Measurements from ENCODE around the gene FAM53B.

Gene FAM53B

DNA sequence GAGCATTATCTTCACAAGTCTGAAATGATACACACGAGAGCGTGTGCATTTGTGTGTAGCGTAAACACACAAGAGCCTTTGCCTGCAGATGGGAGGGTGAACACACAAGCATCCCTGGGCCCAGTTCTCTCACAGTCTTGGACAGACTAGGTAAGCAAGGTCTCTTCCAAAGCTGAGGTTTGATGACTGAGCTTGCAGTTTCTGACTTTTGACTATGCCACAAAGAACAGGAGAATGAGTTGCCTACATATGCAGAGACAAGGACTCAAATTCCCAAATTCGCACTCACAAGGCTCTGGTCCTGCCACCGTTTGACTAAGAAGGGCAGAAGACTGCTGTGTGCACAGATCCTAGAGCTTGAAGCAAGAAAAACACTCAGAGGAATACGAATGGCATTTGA, 55.8 kb downstream of the FAM53B start:
- no peak overlapping the region for H3K27ac ChIP-seq (ENCODE audit: low read length)
- H3K27me3 ChIP-seq (ENCODE audit: insufficient read depth, low read length), result no peaks in the 10 kb centered on the region
- H3K36me3 ChIP-seq (ENCODE audit: insufficient read depth, low read depth, low read length), result no peaks in the 10 kb centered on the region
- peaks cover 7% of the 10 kb centered on the region; the same call in 1 of the 2 replicates for H3K4me1 ChIP-seq (ENCODE audit: insufficient read depth, low read length)
- H3K9me3 ChIP-seq (ENCODE audit: insufficient read depth, low read depth, low read length), result no peaks in the 10 kb centered on the region
- no peak overlapping the region for H3K4me3 ChIP-seq (ENCODE audit: low read length)
- no peak overlapping the region for H3K9ac ChIP-seq (ENCODE audit: low read depth, low read length)

DNA sequence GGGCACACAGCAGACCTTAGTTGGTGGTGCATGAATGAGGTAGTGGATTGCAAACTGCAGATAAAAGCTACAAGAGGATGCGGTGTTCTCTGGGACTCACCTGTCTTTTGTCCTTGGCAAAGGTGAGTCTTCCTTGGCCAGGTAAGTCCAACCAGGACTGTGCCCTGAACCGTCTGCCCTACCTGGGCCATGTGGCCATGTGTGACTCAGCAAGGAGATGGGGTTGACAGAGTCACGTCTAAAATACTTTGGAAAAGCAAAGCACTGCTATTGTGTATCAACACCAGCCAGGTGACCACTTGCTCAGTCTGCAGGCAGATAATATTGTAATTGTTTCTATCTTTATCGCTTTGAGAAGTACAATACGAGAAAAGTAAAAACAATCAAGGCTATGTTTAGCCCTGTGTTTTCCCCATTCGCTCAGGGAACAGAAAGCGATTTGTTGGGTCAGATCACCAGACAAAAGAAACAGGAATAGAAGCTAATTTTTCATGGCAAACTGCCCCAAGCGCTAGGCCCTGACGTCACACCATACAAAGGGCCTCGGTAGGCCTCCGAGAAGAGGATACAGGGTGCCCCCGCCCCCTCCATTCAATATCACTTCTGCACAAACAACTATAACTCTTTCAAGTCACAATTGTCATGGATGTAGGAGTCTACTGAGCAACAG, 57.3 kb downstream of the FAM53B start:
- no peak overlapping the region for H3K4me3 ChIP-seq (ENCODE audit: low read length)
- H3K9ac ChIP-seq (ENCODE audit: low read depth, low read length), result no peak overlapping the region
- peaks cover 7% of the 10 kb centered on the region; the same call in 1 of the 2 replicates for H3K4me1 ChIP-seq (ENCODE audit: insufficient read depth, low read length)
- H3K9me3 ChIP-seq (ENCODE audit: insufficient read depth, low read depth, low read length), result no peaks in the 10 kb centered on the region
- H3K27ac ChIP-seq (ENCODE audit: low read length), result no peak overlapping the region
- peaks cover 4% of the 10 kb centered on the region; the same call in 1 of the 2 replicates for H3K36me3 ChIP-seq (ENCODE audit: insufficient read depth, low read depth, low read length)
- no peaks in the 10 kb centered on the region for H3K27me3 ChIP-seq (ENCODE audit: insufficient read depth, low read length)

DNA sequence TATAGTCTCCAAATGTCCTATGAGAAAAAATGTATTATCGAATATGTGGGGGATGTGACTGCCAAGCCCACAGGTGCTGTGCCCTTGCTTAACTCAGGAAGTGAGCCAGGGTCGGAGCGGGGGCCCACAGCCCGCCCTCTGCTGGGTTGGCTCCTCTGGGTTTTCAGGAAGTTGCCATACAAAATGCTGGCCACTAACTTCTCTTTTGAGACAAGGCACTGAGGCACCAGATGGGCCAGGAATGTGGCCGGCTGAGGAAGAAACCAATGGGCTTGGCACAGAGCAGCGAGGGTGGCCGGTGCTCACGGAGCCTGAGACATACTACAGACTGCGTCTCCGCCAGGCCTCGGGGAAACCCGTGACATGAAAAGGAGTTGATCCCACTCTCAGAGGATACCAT, 58.9 kb downstream of the FAM53B start:
- peaks cover 7% of the 10 kb centered on the region; the same call in 1 of the 2 replicates for H3K4me1 ChIP-seq (ENCODE audit: insufficient read depth, low read length)

DNA sequence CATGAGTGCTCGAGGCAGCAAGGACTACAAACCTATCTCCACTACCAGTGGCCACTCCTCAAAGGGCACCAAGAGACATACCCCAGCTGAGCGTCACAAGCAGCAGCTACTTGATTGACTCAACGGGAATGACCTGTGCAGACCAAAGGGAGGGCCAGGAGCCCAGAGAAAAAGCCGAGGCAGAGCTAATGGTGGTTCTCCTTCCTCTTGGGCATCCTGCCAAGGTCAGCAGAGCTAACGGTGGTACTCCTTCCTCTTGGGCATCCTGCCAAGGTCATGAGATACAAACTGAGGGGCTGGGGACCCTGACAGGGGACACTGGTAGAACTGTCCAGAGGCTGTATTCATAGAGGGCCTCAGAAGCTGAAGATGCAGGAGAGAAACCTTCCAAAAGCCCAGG, 60.4 kb downstream of the FAM53B start:
- H3K27ac ChIP-seq (ENCODE audit: low read length), result no peak overlapping the region
- no peak overlapping the region for H3K9ac ChIP-seq (ENCODE audit: low read depth, low read length)
- H3K4me3 ChIP-seq (ENCODE audit: low read length), result no peak overlapping the region
- H3K36me3 ChIP-seq (ENCODE audit: insufficient read depth, low read depth, low read length), result peaks cover 24% of the 10 kb centered on the region
- no peaks in the 10 kb centered on the region for H3K9me3 ChIP-seq (ENCODE audit: insufficient read depth, low read depth, low read length)
- H3K4me1 ChIP-seq (ENCODE audit: insufficient read depth, low read length), result peaks cover 7% of the 10 kb centered on the region; the same call in 1 of the 2 replicates
- H3K27me3 ChIP-seq (ENCODE audit: insufficient read depth, low read length), result no peaks in the 10 kb centered on the region

More for the DNA sequence above, 58.9 kb downstream of the FAM53B start:
- peaks cover 20% of the 10 kb centered on the region for H3K36me3 ChIP-seq (ENCODE audit: insufficient read depth, low read depth, low read length)
- H3K9ac ChIP-seq (ENCODE audit: low read depth, low read length), result no peak overlapping the region
- H3K27ac ChIP-seq (ENCODE audit: low read length), result no peak overlapping the region
- H3K9me3 ChIP-seq (ENCODE audit: insufficient read depth, low read depth, low read length), result no peaks in the 10 kb centered on the region
- no peaks in the 10 kb centered on the region for H3K27me3 ChIP-seq (ENCODE audit: insufficient read depth, low read length)
- no peak overlapping the region for H3K4me3 ChIP-seq (ENCODE audit: low read length)

DNA sequence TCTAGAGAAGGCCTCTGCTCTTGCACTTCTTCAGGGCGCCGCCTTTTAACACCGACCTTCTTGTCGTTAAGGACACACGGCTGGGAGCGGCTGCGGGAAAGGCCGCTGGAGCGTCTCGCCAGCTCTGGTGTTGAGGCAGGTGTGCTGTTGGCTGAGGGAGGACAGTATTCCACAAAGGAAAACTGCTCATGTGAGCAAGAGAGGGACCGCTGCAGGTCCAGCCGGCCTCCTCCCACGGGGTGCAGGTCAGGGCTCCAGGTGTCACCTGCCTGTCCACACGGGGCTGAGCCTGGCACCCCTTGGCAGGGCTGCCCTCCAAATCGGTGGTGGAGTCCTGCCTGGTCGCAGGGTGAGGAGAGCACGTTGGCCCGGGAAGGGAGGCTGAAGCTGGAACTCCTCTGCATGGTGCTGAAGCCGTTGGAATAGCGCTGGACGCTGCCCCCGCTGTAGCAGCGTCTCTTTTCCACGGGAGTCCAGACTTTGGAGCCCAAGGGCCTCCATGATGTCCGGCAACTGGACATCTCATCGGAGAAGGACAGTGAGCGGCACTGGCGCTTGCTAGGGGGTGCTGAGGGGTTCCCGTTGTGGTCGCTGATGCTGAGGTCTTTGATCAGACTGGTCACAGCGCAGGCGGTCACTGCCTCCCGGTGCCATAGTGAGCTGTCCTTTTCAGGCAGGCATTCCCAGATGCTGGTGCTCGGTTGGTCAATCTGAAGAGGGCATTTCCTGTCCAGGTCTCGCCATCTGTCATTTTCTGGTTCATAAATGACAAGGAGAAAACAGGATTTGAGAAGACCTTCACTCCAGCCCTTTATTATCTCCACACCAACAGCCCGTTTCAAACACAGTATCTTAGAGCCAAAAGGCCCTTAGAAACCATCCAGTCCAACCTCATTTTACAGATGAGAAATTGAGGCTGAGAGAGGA, 62.3 kb downstream of the FAM53B start:
- no peaks in the 10 kb centered on the region for H3K4me1 ChIP-seq (ENCODE audit: insufficient read depth, low read length)
- no peak overlapping the region for H3K27ac ChIP-seq (ENCODE audit: low read length)
- H3K27me3 ChIP-seq (ENCODE audit: insufficient read depth, low read length), result no peaks in the 10 kb centered on the region
- no peak overlapping the region for H3K9ac ChIP-seq (ENCODE audit: low read depth, low read length)
- H3K9me3 ChIP-seq (ENCODE audit: insufficient read depth, low read depth, low read length), result no peaks in the 10 kb centered on the region
- peaks cover 24% of the 10 kb centered on the region for H3K36me3 ChIP-seq (ENCODE audit: insufficient read depth, low read depth, low read length)
- no peak overlapping the region for H3K4me3 ChIP-seq (ENCODE audit: low read length)

DNA sequence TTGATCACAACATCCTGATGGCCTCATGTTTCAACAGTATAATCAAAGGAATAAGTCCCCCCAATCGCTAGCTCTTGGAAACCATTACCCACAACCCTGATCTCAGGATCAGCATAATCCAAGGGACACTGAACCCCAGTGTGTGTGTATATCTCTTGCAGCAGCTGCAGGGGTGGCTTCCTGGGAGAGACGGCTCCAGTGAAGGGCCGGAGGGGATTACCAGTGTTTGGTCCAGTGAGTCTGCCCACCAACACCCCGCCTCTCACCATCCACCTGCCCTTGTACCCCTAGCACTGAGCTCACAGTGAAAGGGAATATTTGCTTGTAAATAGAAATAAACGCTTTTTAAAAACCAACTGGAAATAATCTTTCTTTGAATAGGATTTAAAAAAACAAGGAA, 63.1 kb downstream of the FAM53B start:
- no peak overlapping the region for H3K4me3 ChIP-seq (ENCODE audit: low read length)
- no peaks in the 10 kb centered on the region for H3K9me3 ChIP-seq (ENCODE audit: insufficient read depth, low read depth, low read length)
- H3K36me3 ChIP-seq (ENCODE audit: insufficient read depth, low read depth, low read length), result peaks cover 24% of the 10 kb centered on the region
- no peaks in the 10 kb centered on the region for H3K27me3 ChIP-seq (ENCODE audit: insufficient read depth, low read length)
- no peak overlapping the region for H3K9ac ChIP-seq (ENCODE audit: low read depth, low read length)
- no peaks in the 10 kb centered on the region for H3K4me1 ChIP-seq (ENCODE audit: insufficient read depth, low read length)
- H3K27ac ChIP-seq (ENCODE audit: low read length), result no peak overlapping the region

DNA sequence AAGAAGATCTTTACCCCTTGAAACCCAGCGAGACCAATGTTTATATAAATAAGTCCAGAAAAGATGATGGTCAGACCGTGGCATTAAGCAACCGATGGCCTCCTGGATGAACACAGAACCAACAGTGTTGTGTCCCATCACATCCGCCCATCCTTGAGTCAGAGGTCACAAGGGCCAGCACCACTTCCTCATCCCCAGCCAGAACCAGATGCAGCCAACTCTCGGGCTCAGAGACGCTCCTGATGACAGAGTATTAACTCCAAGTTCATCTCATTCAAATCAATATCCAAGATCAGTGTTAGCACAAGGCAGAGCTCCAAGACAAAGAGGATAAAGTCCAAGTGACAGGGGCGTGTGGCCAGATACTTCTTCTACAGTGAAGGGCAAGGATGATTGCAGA, 63.5 kb downstream of the FAM53B start:
- Histone ChIP-seq H3K9me3 (ENCODE audit: insufficient read depth, low read depth, low read length) (no peaks in the 10 kb centered on the region), H3K27me3 (ENCODE audit: insufficient read depth, low read length) (no peaks in the 10 kb centered on the region), H3K9ac (ENCODE audit: low read depth, low read length) (no peak overlapping the region), H3K36me3 (ENCODE audit: insufficient read depth, low read depth, low read length) (peaks cover 24% of the 10 kb centered on the region), H3K4me1 (ENCODE audit: insufficient read depth, low read length) (no peaks in the 10 kb centered on the region), H3K4me3 (ENCODE audit: low read length) (no peak overlapping the region), H3K27ac (ENCODE audit: low read length) (no peak overlapping the region)

DNA sequence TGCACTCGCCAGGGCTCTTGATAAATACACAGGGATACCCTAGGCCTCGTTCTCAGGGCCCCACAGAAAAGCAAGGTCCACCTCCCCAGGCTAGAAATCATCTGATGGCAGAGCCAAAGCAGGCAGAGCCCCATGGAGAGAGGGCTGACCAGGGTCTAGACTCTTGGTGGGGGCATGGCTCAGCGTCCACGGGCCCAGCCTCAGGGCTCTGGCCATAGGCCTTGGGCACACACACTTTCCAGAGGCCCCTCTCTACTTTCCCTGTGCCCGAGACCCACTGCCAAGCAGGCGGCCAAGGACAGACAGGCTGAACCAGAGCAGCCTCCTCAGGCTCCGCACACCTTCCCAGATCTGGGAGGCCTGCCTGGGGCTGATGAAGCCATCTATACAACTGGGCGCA, 64.8 kb downstream of the FAM53B start:
- H3K4me3 ChIP-seq (ENCODE audit: low read length), result no peak overlapping the region
- no peaks in the 10 kb centered on the region for H3K9me3 ChIP-seq (ENCODE audit: insufficient read depth, low read depth, low read length)
- peaks cover 24% of the 10 kb centered on the region for H3K36me3 ChIP-seq (ENCODE audit: insufficient read depth, low read depth, low read length)
- no peak overlapping the region for H3K9ac ChIP-seq (ENCODE audit: low read depth, low read length)
- no peak overlapping the region for H3K27ac ChIP-seq (ENCODE audit: low read length)
- no peaks in the 10 kb centered on the region for H3K4me1 ChIP-seq (ENCODE audit: insufficient read depth, low read length)
- no peaks in the 10 kb centered on the region for H3K27me3 ChIP-seq (ENCODE audit: insufficient read depth, low read length)

DNA sequence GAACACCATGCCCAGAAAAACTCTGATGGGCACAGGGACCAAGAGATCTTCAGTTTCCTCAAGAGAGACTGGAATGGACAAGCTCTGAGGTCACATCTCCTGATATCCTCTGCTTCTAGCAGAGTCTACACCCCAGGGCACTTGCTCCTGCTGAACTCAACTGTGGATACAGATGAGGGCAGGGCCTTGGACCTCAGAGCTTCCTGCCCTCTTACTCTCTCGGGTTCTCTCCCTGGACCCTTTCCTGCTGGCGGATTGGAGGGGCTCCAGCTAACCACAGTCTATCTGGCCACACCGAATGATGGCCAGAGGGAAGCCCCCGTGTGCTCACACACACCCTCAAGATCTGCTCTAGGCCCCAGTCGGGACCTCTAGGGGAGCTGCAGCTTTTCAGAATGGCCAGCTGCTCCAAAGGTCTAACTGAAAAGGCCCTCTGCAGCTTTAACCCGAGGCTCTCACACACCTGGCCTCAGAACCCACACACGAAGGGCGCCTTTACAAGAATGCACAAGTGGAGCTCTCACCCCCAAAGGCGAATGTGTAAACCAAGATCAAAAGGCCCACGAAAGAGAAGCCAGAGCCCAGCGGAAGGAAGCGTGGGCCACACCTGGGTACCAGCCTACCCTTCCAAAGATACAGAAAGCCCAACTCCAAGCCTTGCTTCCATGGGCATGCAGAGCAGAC, 65.5 kb downstream of the FAM53B start:
- Histone ChIP-seq H3K4me3 (ENCODE audit: low read length) (no peak overlapping the region), H3K9me3 (ENCODE audit: insufficient read depth, low read depth, low read length) (no peaks in the 10 kb centered on the region), H3K9ac (ENCODE audit: low read depth, low read length) (no peak overlapping the region), H3K4me1 (ENCODE audit: insufficient read depth, low read length) (no peaks in the 10 kb centered on the region), H3K36me3 (ENCODE audit: insufficient read depth, low read depth, low read length) (peaks cover 24% of the 10 kb centered on the region), H3K27me3 (ENCODE audit: insufficient read depth, low read length) (no peaks in the 10 kb centered on the region), H3K27ac (ENCODE audit: low read length) (no peak overlapping the region)

DNA sequence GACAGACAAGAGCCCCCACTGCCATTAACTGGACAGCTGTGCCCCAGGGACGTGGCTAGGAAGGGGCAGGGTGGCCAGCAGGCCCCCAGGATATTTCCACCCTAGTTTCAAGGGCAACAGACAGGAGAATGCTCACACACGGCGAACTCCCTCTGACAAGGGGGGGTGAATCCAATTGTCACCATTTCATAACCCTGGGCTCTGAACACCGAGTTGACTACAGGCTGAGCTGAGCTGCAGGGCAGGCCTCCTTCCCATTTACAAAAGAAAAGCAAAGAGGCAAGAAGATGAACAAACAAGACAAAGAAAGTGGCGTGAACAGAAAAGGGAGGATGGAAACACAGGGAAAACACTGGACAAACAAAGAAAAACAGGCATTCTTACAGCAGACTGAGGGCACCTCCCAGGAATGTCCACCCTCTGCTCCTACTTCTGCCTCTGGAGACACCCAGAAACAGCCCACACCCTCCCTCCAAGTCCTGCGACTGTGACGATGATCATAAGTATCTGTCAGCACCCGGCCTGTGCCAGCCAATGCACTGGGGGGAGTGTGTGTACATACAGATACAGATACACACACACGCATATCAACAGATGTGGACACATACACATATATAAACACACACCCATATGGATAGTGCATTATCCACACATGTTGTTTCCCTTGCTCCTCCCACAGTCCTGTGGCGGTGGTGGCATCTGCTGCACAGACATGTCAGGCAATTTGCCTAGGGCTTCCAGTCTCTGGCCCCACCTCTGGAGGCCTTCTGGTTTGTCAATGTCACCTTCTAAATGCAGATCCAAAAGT, 66.2 kb downstream of the FAM53B start:
- H3K4me1 ChIP-seq (ENCODE audit: insufficient read depth, low read length), result no peaks in the 10 kb centered on the region
- no peaks in the 10 kb centered on the region for H3K9me3 ChIP-seq (ENCODE audit: insufficient read depth, low read depth, low read length)
- H3K27me3 ChIP-seq (ENCODE audit: insufficient read depth, low read length), result no peaks in the 10 kb centered on the region
- H3K4me3 ChIP-seq (ENCODE audit: low read length), result no peak overlapping the region
- H3K9ac ChIP-seq (ENCODE audit: low read depth, low read length), result no peak overlapping the region
- peaks cover 24% of the 10 kb centered on the region for H3K36me3 ChIP-seq (ENCODE audit: insufficient read depth, low read depth, low read length)
- no peak overlapping the region for H3K27ac ChIP-seq (ENCODE audit: low read length)

DNA sequence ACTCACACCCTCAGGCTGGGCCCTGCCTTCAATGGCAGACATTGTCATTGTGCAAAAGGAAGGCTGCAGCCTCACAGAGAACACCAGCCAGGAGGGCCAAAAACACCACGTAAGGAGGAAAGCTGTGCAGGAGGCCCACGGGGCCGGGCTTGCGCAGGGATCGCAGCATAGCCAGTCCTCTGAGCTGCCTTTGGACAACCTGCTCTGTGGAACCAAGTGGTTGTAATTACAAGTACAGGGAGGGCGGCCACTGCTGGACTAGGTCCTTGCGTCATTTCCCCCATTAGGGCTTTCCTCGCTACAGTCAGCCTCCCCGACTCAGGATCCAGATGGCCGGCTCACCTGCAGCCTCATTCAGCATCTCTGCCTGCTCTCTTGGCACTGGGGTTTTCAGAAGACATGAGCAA, 66.9 kb downstream of the FAM53B start:
- H3K4me3 ChIP-seq (ENCODE audit: low read length), result no peak overlapping the region
- no peak overlapping the region for H3K9ac ChIP-seq (ENCODE audit: low read depth, low read length)
- no peaks in the 10 kb centered on the region for H3K27me3 ChIP-seq (ENCODE audit: insufficient read depth, low read length)
- no peak overlapping the region for H3K27ac ChIP-seq (ENCODE audit: low read length)
- no peaks in the 10 kb centered on the region for H3K9me3 ChIP-seq (ENCODE audit: insufficient read depth, low read depth, low read length)
- peaks cover 24% of the 10 kb centered on the region for H3K36me3 ChIP-seq (ENCODE audit: insufficient read depth, low read depth, low read length)
- no peaks in the 10 kb centered on the region for H3K4me1 ChIP-seq (ENCODE audit: insufficient read depth, low read length)

All from iPS-20b (cell line).